SKM-1 (cell line): ENCODE data around the gene ANLN.
"Not testable (repeated sequence)": the region's sequence is repeated elsewhere in the genome, so short reads cannot be mapped to it uniquely, and the experiment has no call there.

Experiments
- DNase-seq: peaks from one replicate; lab custom pipeline; 2025; ENCODE audit not compliant: unreplicated experiment; lab: John Stamatoyannopoulos, UW

Gene ANLN

GRCh38 chr7:36460811-36461429 is 71.3 kb downstream of the ANLN start:
- no peak for DNase-seq

- no peak for DNase-seq
These were observed 73.0 kb downstream of the ANLN start for GRCh38 chr7:36462551-36463137.

- no peak for DNase-seq
These were observed 74.6 kb downstream of the ANLN start for GRCh38 chr7:36464271-36464670.

- DNase-seq, result not testable (repeated sequence)
These were observed 76.3 kb downstream of the ANLN start for GRCh38 chr7:36466001-36466400.

- DNase-seq, result no peak
These were observed 78.9 kb downstream of the ANLN start for GRCh38 chr7:36468370-36469101.

GRCh38 chr7:36469236-36469635 is 79.6 kb downstream of the ANLN start:
- DNase-seq, result no peak

GRCh38 chr7:36472141-36472729 is 82.6 kb downstream of the ANLN start:
- no peak for DNase-seq

GRCh38 chr7:36473454-36474282 is 84.0 kb downstream of the ANLN start:
- no peak for DNase-seq

GRCh38 chr7:36474283-36475010 is 84.8 kb downstream of the ANLN start:
- DNase-seq, result no peak

GRCh38 chr7:36475011-36475342 is 85.3 kb downstream of the ANLN start:
- DNase-seq, result no peak

GRCh38 chr7:36475381-36475780 is 85.7 kb downstream of the ANLN start:
- no peak for DNase-seq

- DNase-seq, result no peak
These were observed 89.1 kb downstream of the ANLN start for GRCh38 chr7:36478745-36479144.

GRCh38 chr7:36483853-36484252 is 94.2 kb downstream of the ANLN start:
- DNase-seq, result not testable (repeated sequence)

GRCh38 chr7:36484265-36484664 is 94.6 kb downstream of the ANLN start:
- DNase-seq, result no peak

GRCh38 chr7:36486336-36486735 is 96.7 kb downstream of the ANLN start:
- no peak for DNase-seq

- DNase-seq, result peak; percentile 28
These were observed 98.2 kb downstream of the ANLN start for GRCh38 chr7:36487756-36488336.

GRCh38 chr7:36488672-36489071 is 99.0 kb downstream of the ANLN start:
- DNase-seq, result not testable (repeated sequence)

- DNase-seq, result no peak
These were observed 100.8 kb downstream of the ANLN start for GRCh38 chr7:36490419-36490830.

- DNase-seq, result no peak
These were observed 101.7 kb downstream of the ANLN start for GRCh38 chr7:36491317-36491716.

GRCh38 chr7:36496576-36496975 is 106.9 kb downstream of the ANLN start:
- DNase-seq, result no peak
